ENCODE results near the gene ADCY1.
A peak's percentile ranks its signal among the peaks of the same experiment; 100 is the strongest.

Gene ADCY1

GRCh38 chr7:45594745-45595535 is 20.8 kb downstream of the ADCY1 start:
- DNase-seq (ENCODE audit: low read depth), result no peak

- no peak for DNase-seq (ENCODE audit: low read depth)
These were observed 21.9 kb downstream of the ADCY1 start for GRCh38 chr7:45595809-45596664.

GRCh38 chr7:45596665-45597095 is 22.5 kb downstream of the ADCY1 start:
- no peak for DNase-seq (ENCODE audit: low read depth)

GRCh38 chr7:45597286-45597984 is 23.3 kb downstream of the ADCY1 start:
- no peak for DNase-seq (ENCODE audit: low read depth)

GRCh38 chr7:45598886-45599520 is 24.8 kb downstream of the ADCY1 start:
- no peak for DNase-seq (ENCODE audit: low read depth)

GRCh38 chr7:45599851-45600706 is 25.9 kb downstream of the ADCY1 start:
- DNase-seq (ENCODE audit: low read depth), result no peak

GRCh38 chr7:45601094-45601493 is 26.9 kb downstream of the ADCY1 start:
- no peak for DNase-seq (ENCODE audit: low read depth)

- no peak for DNase-seq (ENCODE audit: low read depth)
These were observed 27.8 kb downstream of the ADCY1 start for GRCh38 chr7:45601816-45602540.

- no peak for DNase-seq (ENCODE audit: low read depth)
These were observed 31.9 kb downstream of the ADCY1 start for GRCh38 chr7:45606050-45606449.

GRCh38 chr7:45606931-45607330 is 32.8 kb downstream of the ADCY1 start:
- no peak for DNase-seq (ENCODE audit: low read depth)

- no peak for DNase-seq (ENCODE audit: low read depth)
These were observed 35.0 kb downstream of the ADCY1 start for GRCh38 chr7:45609180-45609579.

GRCh38 chr7:45610019-45610418 is 35.9 kb downstream of the ADCY1 start:
- DNase-seq (ENCODE audit: low read depth), result no peak

GRCh38 chr7:45610660-45611299 is 36.6 kb downstream of the ADCY1 start:
- no peak for DNase-seq (ENCODE audit: low read depth)

GRCh38 chr7:45617166-45617565 is 43.0 kb downstream of the ADCY1 start:
- DNase-seq (ENCODE audit: low read depth), result no peak

GRCh38 chr7:45622058-45622457 is 47.9 kb downstream of the ADCY1 start:
- DNase-seq (ENCODE audit: low read depth), result no peak

GRCh38 chr7:45623157-45623556 is 49.0 kb downstream of the ADCY1 start:
- no peak for DNase-seq (ENCODE audit: low read depth)

- no peak for DNase-seq (ENCODE audit: low read depth)
These were observed 49.7 kb downstream of the ADCY1 start for GRCh38 chr7:45623740-45624391.

- no peak for DNase-seq (ENCODE audit: low read depth)
These were observed 50.2 kb downstream of the ADCY1 start for GRCh38 chr7:45624392-45624760.

GRCh38 chr7:45625067-45625466 is 50.9 kb downstream of the ADCY1 start:
- DNase-seq (ENCODE audit: low read depth), result peak; percentile 12
